HCT116 (cell line): Measurements from ENCODE around the gene RNASE8. TPM values are rescaled to one million over a fixed set of nuclear protein-coding genes. Genes with fewer than 3 reads are reported as not detected.

Experiments used
- ATAC-seq: fragments of 200-7000 bp; cut with Tn5 transposase; 2 replicates; pipeline ENCODE4 v1.9.1; 2020; ENCODE audit warnings: mild to moderate bottlenecking, moderate library complexity
- BruUV-seq: library from RNA; stranded (reverse); fragments of 400-500 nt; replicated peaks from 2 replicates; lab custom pipeline; 2021; lab: Mats Ljungman, UMichigan
- CTCF ChIA-PET: fragments of 300-600 bp; sonication (Branson Sonifier 250); formaldehyde crosslinking; loops from one replicate; lab custom pipeline; 2021; ENCODE audit warnings: antibody characterized with exemption; lab: Charles Lee
- POLR2A ChIA-PET: fragments of 300-600, 350-600 bp; sonication (Branson Sonifier 250); formaldehyde crosslinking; loops from one replicate; lab custom pipeline; 2021; ENCODE audit warnings: antibody characterized with exemption; lab: Charles Lee
- RAD21 ChIA-PET, 2 experiments: fragments of 300-600 bp; sonication (Branson Sonifier 250); formaldehyde crosslinking; loops; one replicate each; lab custom pipeline; 2023; ENCODE audit warnings: low total read pairs in 2 of 2; ENCODE audit not compliant: uncharacterized antibody in 2 of 2, unreplicated experiment in 2 of 2, low non-redundant PET in 1 of 2; lab: Charles Lee
- DNase-seq: peaks from one replicate; pipeline ENCODE4 v3.0.0-alpha.2; 2010; ENCODE audit warnings: low read depth, low spot score
- H2AFZ ChIP-seq: fragments of 200-600 bp; shearing (Covaris generic), sonication (generic); 2 replicates; pipeline ENCODE4 v1.6.1; 2017; ENCODE audit warnings: low read depth, mixed run types, mixed read lengths, antibody characterized with exemption, low read length; ENCODE audit not compliant: poor library complexity, severe bottlenecking
- H3K27ac ChIP-seq: 2 replicates; pipeline ENCODE4 v1.5.1; 2012; ENCODE audit warnings: low read depth, low read length
- H3K27me3 ChIP-seq: fragments of 200-600 bp; sonication (generic); 2 replicates; pipeline ENCODE4 v1.6.1; 2016; ENCODE audit warnings: mixed run types, low read length, mixed read lengths; ENCODE audit not compliant: insufficient read depth
- H3K36me3 ChIP-seq, 2 experiments: fragments of 200-500 bp in 1 of 2; fragments of 200-600 bp in 1 of 2; sonication (Bioruptor generic) in 1 of 2; sonication (generic) in 1 of 2; 2 replicates each; pipeline versions ENCODE4 v1.5.1 to v1.6.1; 2014 to 2016; ENCODE audit warnings: low read length in 2 of 2, inconsistent platforms in 1 of 2, mixed read lengths in 1 of 2, mixed run types in 1 of 2; ENCODE audit not compliant: insufficient read depth in 2 of 2, control insufficient read depth in 1 of 2
- H3K4me1 ChIP-seq, 2 experiments: fragments of 200-600 bp in 1 of 2; sonication (generic) in 1 of 2; 2 replicates each; pipeline versions ENCODE4 v1.5.1 to v1.6.1; 2012 to 2017; ENCODE audit warnings: low read length in 2 of 2, inconsistent platforms in 1 of 2, mild to moderate bottlenecking in 1 of 2, mixed read lengths in 1 of 2, mixed run types in 1 of 2, moderate library complexity in 1 of 2; ENCODE audit not compliant: insufficient read depth in 2 of 2, control insufficient read depth in 1 of 2
- H3K4me2 ChIP-seq: fragments of 200-600 bp; sonication (generic); 2 replicates; pipeline ENCODE4 v1.6.1; 2017; ENCODE audit warnings: mixed run types, low read length, mixed read lengths
- H3K4me3 ChIP-seq, 2 experiments: fragments of 200-600 bp in 1 of 2; sonication (generic) in 1 of 2; replicated peaks in 1 of 2; 2 replicates each; pipeline ENCODE4 v1.5.1; 2011 to 2016; ENCODE audit warnings: low read length in 2 of 2, control low read depth in 1 of 2, low read depth in 1 of 2, mild to moderate bottlenecking in 1 of 2, mixed read lengths in 1 of 2, mixed run types in 1 of 2
- H3K79me2 ChIP-seq: fragments of 200-600 bp; sonication (generic); 2 replicates; pipeline ENCODE4 v1.6.1; 2017; ENCODE audit warnings: mild to moderate bottlenecking, mixed run types, low read length, moderate library complexity, mixed read lengths; ENCODE audit not compliant: insufficient read depth
- H3K9ac ChIP-seq: fragments of 200-600 bp; sonication (generic); 2 replicates; pipeline ENCODE4 v1.6.1; 2016; ENCODE audit warnings: low read length, mixed read lengths
- H3K9me2 ChIP-seq: fragments of 200-600 bp; sonication (generic), shearing (Covaris generic); 2 replicates; pipeline ENCODE4 v1.6.1; 2017; ENCODE audit warnings: mixed run types, mild to moderate bottlenecking, moderate library complexity; ENCODE audit not compliant: insufficient read depth
- H3K9me3 ChIP-seq, 2 experiments: fragments of 200-500 bp in 1 of 2; fragments of 200-600 bp in 1 of 2; sonication (Bioruptor generic) in 1 of 2; sonication (generic) in 1 of 2; 2 replicates each; pipeline ENCODE4 v1.6.1; 2014 to 2017; ENCODE audit warnings: low read length in 2 of 2, mixed read lengths in 2 of 2, inconsistent platforms in 1 of 2, low read depth in 1 of 2, mild to moderate bottlenecking in 1 of 2, mixed run types in 1 of 2, moderate library complexity in 1 of 2; ENCODE audit not compliant: control insufficient read depth in 1 of 2, insufficient read depth in 1 of 2
- H4K20me1 ChIP-seq: fragments of 200-600 bp; sonication (generic), shearing (Covaris generic); 2 replicates; pipeline ENCODE4 v1.6.1; 2017; ENCODE audit warnings: mixed run types, mild to moderate bottlenecking, moderate library complexity; ENCODE audit not compliant: insufficient read depth
- ATF3 ChIP-seq: IDR thresholded peaks from 2 replicates; pipeline ENCODE4 v1.6.1; 2012
- CBX3 ChIP-seq: IDR thresholded peaks from 2 replicates; pipeline ENCODE4 v1.6.1; 2012; ENCODE audit warnings: low read depth
- CEBPB ChIP-seq: IDR thresholded peaks from 2 replicates; pipeline ENCODE4 v1.6.1; 2012; ENCODE audit warnings: low read depth
- CTCF ChIP-seq, 3 experiments: fragments of 200-600 bp in 1 of 3; sonication (generic) in 1 of 3; IDR thresholded peaks in 2 of 3; conservative IDR thresholded peaks in 1 of 3; 2 replicates each; pipeline ENCODE4 v1.5.1; 2012 to 2017; ENCODE audit warnings: low read depth in 2 of 3, low read length in 2 of 3, antibody characterized with exemption in 1 of 3, borderline replicate concordance in 1 of 3, control low read depth in 1 of 3, mild to moderate bottlenecking in 1 of 3, mixed read lengths in 1 of 3, mixed run types in 1 of 3, moderate library complexity in 1 of 3; ENCODE audit not compliant: insufficient read depth in 1 of 3
- EGR1 ChIP-seq: IDR thresholded peaks from 2 replicates; pipeline ENCODE4 v1.6.1; 2012; ENCODE audit warnings: low read depth
- ELF1 ChIP-seq: IDR thresholded peaks from 2 replicates; pipeline ENCODE4 v1.6.1; 2012; ENCODE audit warnings: low read depth, borderline replicate concordance
- EZH2 ChIP-seq: fragments of 200-600 bp; sonication (generic); IDR thresholded peaks from 2 replicates; pipeline ENCODE4 v1.6.1; 2017; ENCODE audit warnings: antibody characterized with exemption, mixed run types
- EZH2phosphoT487 ChIP-seq: fragments of 200-600 bp; IDR thresholded peaks from 2 replicates; pipeline ENCODE4 v1.6.1; 2018; ENCODE audit warnings: antibody characterized with exemption, borderline replicate concordance
- FOSL1 ChIP-seq: IDR thresholded peaks from 2 replicates; pipeline ENCODE4 v1.6.1; 2012; ENCODE audit warnings: low read depth
- RAD21 ChIP-seq: IDR thresholded peaks from 2 replicates; pipeline ENCODE4 v1.6.1; 2012; ENCODE audit warnings: low read depth, mild to moderate bottlenecking
- SRF ChIP-seq: IDR thresholded peaks from 2 replicates; pipeline ENCODE4 v1.6.1; 2012; ENCODE audit warnings: low read depth
- TCF7L2 ChIP-seq: IDR thresholded peaks from 2 replicates; pipeline ENCODE4 v1.7.0; 2011; ENCODE audit warnings: borderline replicate concordance, inconsistent platforms; ENCODE audit not compliant: insufficient read depth, insufficient read length; ENCODE audit errors: extremely low read depth
- YY1 ChIP-seq: IDR thresholded peaks from 2 replicates; pipeline ENCODE4 v1.6.1; 2011; ENCODE audit warnings: low read length, low read depth, moderate library complexity, mild to moderate bottlenecking; ENCODE audit not compliant: insufficient replicate concordance; ENCODE audit errors: extremely low read depth
- ZNF274 ChIP-seq: fragments of 200-500 bp; sonication (Bioruptor generic); IDR thresholded peaks from 2 replicates; pipeline ENCODE4 v1.6.1; 2014; ENCODE audit warnings: mild to moderate bottlenecking, low read depth, low read length, inconsistent platforms
- intact Hi-C: fragments of 100-400 bp; cut with micrococcal nuclease; formaldehyde crosslinking; loops from 2 replicates; pipeline ENCODE4 v1.10.0; 2022
- total RNA-seq: library from RNA; stranded (reverse); gene quantifications from one replicate; pipeline ENCODE4 v1.2.1, GENCODE V29; 2021; ENCODE audit not compliant: unreplicated experiment

RNASE8 gene
- total RNA-seq, 1 experiment from 2014 or later: not detected

- Histone ChIP-seq H3K79me2 (no peaks in the 10 kb centered on the region), H3K4me2 (no peak overlapping the region), H3K4me1 (peaks cover 4% of the 10 kb centered on the region in 2 experiments; a peak in 3 of 4 replicates), H3K9me3 (no peaks in the 10 kb centered on the region), H3K27me3 (no peaks in the 10 kb centered on the region; the same call in 1 of the 2 replicates), H4K20me1 (no peaks in the 10 kb centered on the region), H2AFZ (no peak overlapping the region), H3K27ac (no peak overlapping the region), H3K9me2 (no peaks in the 10 kb centered on the region), H3K36me3 (no peaks in the 10 kb centered on the region), H3K9ac (no peak overlapping the region), H3K4me3 (no peak overlapping the region)
- no peak for TF ChIP-seq TCF7L2
- DNase-seq (no peak), ATAC-seq (no peak)
- POLR2A ChIA-PET: no interaction called here
- RAD21 ChIA-PET: no interaction called here
- no TSS peak for BruUV-seq
- CTCF ChIA-PET: interaction anchor here (1.5 to 3.3 kb wide), 2 partner anchors 10 to 16 kb away, joined by 4 to 9 read pairs; no protein-coding TSS in a partner anchor
- intact Hi-C loops: no loop called here
Measured at GRCh38 chr14:21030531-21030930, 27.1 kb upstream of the RNASE8 start.

- no peaks in the 10 kb centered on the region; the same call in 1 of the 2 replicates for H3K27me3 ChIP-seq
- H4K20me1 ChIP-seq: no peaks in the 10 kb centered on the region
- no peak for ATAC-seq
- DNase-seq: no peak
- POLR2A ChIA-PET: no interaction called here
- no peaks in the 10 kb centered on the region for H3K9me3 ChIP-seq
- no peak overlapping the region for H3K27ac ChIP-seq
- H3K9ac ChIP-seq: no peak overlapping the region
- H3K36me3 ChIP-seq: no peaks in the 10 kb centered on the region
- H3K4me1 ChIP-seq: peaks cover 0 to 7% of the 10 kb centered on the region in 2 experiments; a peak in 1 of 4 replicates
- RAD21 ChIA-PET: no interaction called here
- no TSS peak for BruUV-seq
- H3K4me3 ChIP-seq: no peak overlapping the region
- CTCF ChIA-PET: interaction anchor here (1.0 to 5.2 kb wide), 3 partner anchors 18 to 61 kb away, joined by 3 to 25 read pairs (median 9); no protein-coding TSS in a partner anchor
- H2AFZ ChIP-seq: no peak overlapping the region
- no peaks in the 10 kb centered on the region for H3K79me2 ChIP-seq
- intact Hi-C loops: no loop called here
- TF ChIP-seq CBX3 (no peak), CEBPB (no peak), CTCF (IDR thresholded peaks at IDR 0.05 in 2 of 3, conservative IDR thresholded peaks at IDR 0.05 in 1 of 3; ENCODE audit: borderline replicate concordance in 1 of 3, insufficient read depth in 1 of 3, low read depth in 2 of 3, low read length in 2 of 3) (no peak), EZH2 (no peak), ZNF274 (no peak), EZH2phosphoT487 (no peak), ATF3 (no peak), FOSL1 (no peak), TCF7L2 (no peak), ELF1 (no peak), EGR1 (no peak), YY1 (no peak), RAD21 (no peak), SRF (no peak)
- no peaks in the 10 kb centered on the region for H3K9me2 ChIP-seq
- H3K4me2 ChIP-seq: no peak overlapping the region
Measured at GRCh38 chr14:21032326-21033132, 25.1 kb upstream of the RNASE8 start.
